Ovary (tissue), 9 donors: ENCODE data around the gene KCNMA1. TPM values are rescaled to one million over a fixed set of nuclear protein-coding genes. Genes with fewer than 3 reads are reported as not detected.

Experiments used
- DNase-seq, 5 donors: peaks; one replicate each; pipeline ENCODE4 v3.0.0-alpha.2; 2019 to 2020
- H3K27ac ChIP-seq, 2 donors: fragments of 200-600 bp; one replicate each; pipeline versions ENCODE4 v1.5.1 to v1.8.0; 2019 to 2022
- H3K27me3 ChIP-seq: fragments of 200-600 bp; one replicate; pipeline ENCODE4 v1.8.0; 2022
- H3K36me3 ChIP-seq: fragments of 200-600 bp; sonication (generic); one replicate; pipeline ENCODE4 v1.5.1; 2019
- H3K4me1 ChIP-seq: one replicate; pipeline ENCODE4 v1.8.1; 2013; ENCODE audit warnings: mild to moderate bottlenecking, moderate library complexity; ENCODE audit not compliant: insufficient read depth
- H3K4me3 ChIP-seq: fragments of 200-600 bp; sonication (generic); one replicate; pipeline ENCODE4 v1.5.1; 2017
- H3K9me3 ChIP-seq, 2 donors: fragments of 200-600 bp in 1 of 2; sonication (generic) in 1 of 2; one replicate each; pipeline versions ENCODE4 v1.5.1 to v1.8.1; 2013 to 2019; ENCODE audit warnings: mild to moderate bottlenecking in 1 of 2, moderate library complexity in 1 of 2
- EP300 ChIP-seq: sonication (generic); formaldehyde crosslinking; IDR thresholded peaks from one replicate; pipeline ENCODE4 v1.6.1; 2017; ENCODE audit warnings: antibody characterized with exemption
- POLR2A ChIP-seq: fragments of 450-650 bp; IDR thresholded peaks from one replicate; pipeline ENCODE4 v1.6.1; 2017; ENCODE audit warnings: antibody characterized with exemption, mild to moderate bottlenecking, moderate library complexity
- WGBS, 3 donors: extraction: QIAGEN DNeasy Blood & Tissue Kit in 1 of 3; methylation state at CpG; one replicate each; pipeline versions ENCODE4 v1.1.5 to v1.1.7; 2013 to 2017; 5-methylcytosine and 5-hydroxymethylcytosine counted together
- intact Hi-C, 4 donors: fragments of 100-400 bp; cut with DNase I; formaldehyde crosslinking; loops; one replicate each; pipeline versions ENCODE4 v1.11.0 to v1.15.1; 2022 to 2023
- polyA plus RNA-seq, 2 donors: library from polyadenylated mRNA; stranded (reverse); fragments of 200-250 nt in 1 of 2; fragments of 350-450 nt in 1 of 2; fragmentation: Illumina TruSeq in 1 of 2; extraction: RNeasy Lipid Tissue Mini Kit (QIAGEN cat#74804) in 1 of 2; gene quantifications; one replicate each; pipeline ENCODE4 v1.2.3, GENCODE V29; 2013 to 2014
- total RNA-seq, 7 donors: library from RNA; depleted of rRNA in 2 of 7; stranded (reverse); fragments of >200 nt in 2 of 7; fragmentation: NEBNext Ultra II Directional in 3 of 7; extraction: Animal tissue kit (Norgen Biotek cat#: 25700) in 3 of 7; gene quantifications; one replicate each; pipeline versions ENCODE4 v1.1.0 to v1.2.4, GENCODE V29; 2016 to 2023
- TF ChIP-seq, protein P1 (sequence below), 3 donors: fragments of 450-650 bp in 2 of 3; fragments of 200-600 bp in 1 of 3; IDR thresholded peaks; one replicate each; pipeline versions ENCODE4 v1.5.1 to v1.8.0; 2016 to 2022; ENCODE audit warnings: antibody characterized with exemption in 3 of 3, mild to moderate bottlenecking in 1 of 3
- donor health status: DM: no; HTN: no; CAD: no; lungs with moderate emphysema.
- donor health status: DM: no; HTN: no; CAD: no.
- donor health status: Bipolar disorder and iron deficiency.
- donor health status: DM: yes; HTN: yes; CAD: no.
- donor health status: DM: no; HTN: no; CAD: no.
- donor health status: DM: yes; HTN: yes; CAD: no.

Gene KCNMA1
- total and polyA plus RNA-seq, 9 donors: 7.0 to 83.8 (median 25.1) TPM

- no peak for DNase-seq
- no peaks in the 10 kb centered on the region for H3K36me3 ChIP-seq
- TF ChIP-seq, protein P1, sequence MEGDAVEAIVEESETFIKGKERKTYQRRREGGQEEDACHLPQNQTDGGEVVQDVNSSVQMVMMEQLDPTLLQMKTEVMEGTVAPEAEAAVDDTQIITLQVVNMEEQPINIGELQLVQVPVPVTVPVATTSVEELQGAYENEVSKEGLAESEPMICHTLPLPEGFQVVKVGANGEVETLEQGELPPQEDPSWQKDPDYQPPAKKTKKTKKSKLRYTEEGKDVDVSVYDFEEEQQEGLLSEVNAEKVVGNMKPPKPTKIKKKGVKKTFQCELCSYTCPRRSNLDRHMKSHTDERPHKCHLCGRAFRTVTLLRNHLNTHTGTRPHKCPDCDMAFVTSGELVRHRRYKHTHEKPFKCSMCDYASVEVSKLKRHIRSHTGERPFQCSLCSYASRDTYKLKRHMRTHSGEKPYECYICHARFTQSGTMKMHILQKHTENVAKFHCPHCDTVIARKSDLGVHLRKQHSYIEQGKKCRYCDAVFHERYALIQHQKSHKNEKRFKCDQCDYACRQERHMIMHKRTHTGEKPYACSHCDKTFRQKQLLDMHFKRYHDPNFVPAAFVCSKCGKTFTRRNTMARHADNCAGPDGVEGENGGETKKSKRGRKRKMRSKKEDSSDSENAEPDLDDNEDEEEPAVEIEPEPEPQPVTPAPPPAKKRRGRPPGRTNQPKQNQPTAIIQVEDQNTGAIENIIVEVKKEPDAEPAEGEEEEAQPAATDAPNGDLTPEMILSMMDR (IDR thresholded peaks at IDR 0.05): no peak
- no peak for TF ChIP-seq EP300
- no peak for TF ChIP-seq POLR2A
- WGBS, 3 donors: 88 to 97% (median 90%) methylated on average over 1 of the region's 1 CpG
- intact Hi-C loops: no loop called here
- no peaks in the 10 kb centered on the region for H3K27me3 ChIP-seq
- H3K27ac ChIP-seq: no peak overlapping the region
- no peak overlapping the region for H3K4me3 ChIP-seq
- H3K9me3 ChIP-seq: no peaks in the 10 kb centered on the region
- no peaks in the 10 kb centered on the region for H3K4me1 ChIP-seq
These were observed 88.9 kb downstream of the KCNMA1 start for GRCh38 chr10:77548671-77549070.

DNA sequence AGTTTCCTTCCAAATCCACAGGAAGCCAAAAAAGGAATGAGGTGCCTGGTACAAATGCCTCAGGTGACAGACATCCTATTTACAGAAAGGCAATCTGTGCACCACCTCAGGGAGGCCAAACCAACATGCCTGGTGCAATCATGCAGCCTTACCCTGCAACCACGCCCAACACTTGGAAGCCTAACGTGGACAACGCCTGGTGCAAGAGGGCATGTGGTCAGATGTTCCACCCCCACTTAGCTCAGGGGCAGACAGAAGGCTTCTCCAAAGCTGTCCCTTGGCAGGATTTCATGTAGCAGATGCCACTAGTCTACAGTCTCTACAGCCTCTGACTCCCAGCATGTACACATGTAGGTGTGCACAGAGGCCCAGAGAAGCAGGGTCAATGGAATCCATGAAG is 89.5 kb downstream of the KCNMA1 start:
- no peak overlapping the region for H3K27ac ChIP-seq
- no peak overlapping the region for H3K4me3 ChIP-seq
- H3K4me1 ChIP-seq: no peaks in the 10 kb centered on the region
- H3K27me3 ChIP-seq: no peaks in the 10 kb centered on the region
- intact Hi-C loops: no loop called here
- DNase-seq: no peak
- WGBS, 3 donors: 95 to 100% (median 96%) methylated on average over 3 of the region's 3 CpGs
- no peaks in the 10 kb centered on the region for H3K36me3 ChIP-seq
- TF ChIP-seq POLR2A: no peak
- no peak for TF ChIP-seq EP300
- TF ChIP-seq, protein P1 (IDR thresholded peaks at IDR 0.05): no peak
- no peaks in the 10 kb centered on the region for H3K9me3 ChIP-seq

DNA sequence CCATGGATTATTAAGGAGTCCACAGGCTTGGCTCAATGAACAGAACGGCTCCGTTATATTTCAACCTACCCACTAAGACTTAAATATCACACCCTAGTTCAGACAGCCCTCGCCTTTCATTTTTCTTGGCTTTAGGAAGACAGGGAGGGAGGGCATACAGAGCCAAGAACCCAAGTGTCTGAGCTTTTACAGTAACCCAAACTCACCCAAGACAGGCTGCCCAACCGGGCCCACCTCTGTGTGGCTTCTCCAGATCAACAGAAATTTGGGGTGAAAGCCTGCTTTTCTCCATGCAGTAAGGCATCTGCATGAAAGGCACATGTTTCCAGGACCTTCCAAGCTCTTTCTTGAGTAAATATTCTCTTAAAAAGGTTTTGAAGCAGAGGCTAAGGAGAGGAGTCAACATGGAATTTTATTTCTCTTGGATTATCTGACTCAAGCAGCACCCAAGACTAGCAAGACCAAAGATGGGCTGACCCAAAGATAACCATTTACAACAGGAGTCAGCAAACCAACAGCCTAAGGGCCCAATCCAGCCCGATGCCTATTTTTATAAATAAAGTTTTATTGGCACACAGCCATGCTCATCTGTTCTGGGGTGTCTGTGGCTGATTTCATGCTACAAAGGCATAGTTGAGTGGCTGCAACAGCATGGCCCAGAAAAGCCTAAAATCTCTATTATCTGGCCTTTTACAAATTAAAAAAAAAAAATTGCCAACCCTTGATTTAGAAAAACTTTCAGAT is 90.1 kb downstream of the KCNMA1 start:
- Histone ChIP-seq H3K4me3 (no peak overlapping the region), H3K9me3 (no peaks in the 10 kb centered on the region), H3K27me3 (no peaks in the 10 kb centered on the region), H3K4me1 (no peaks in the 10 kb centered on the region), H3K36me3 (no peaks in the 10 kb centered on the region), H3K27ac (no peak overlapping the region)
- WGBS, 3 donors: 89 to 93% (median 91%) methylated on average over 5 of the region's 5 CpGs
- no peak for DNase-seq
- TF ChIP-seq POLR2A: no peak
- TF ChIP-seq, protein P1 (IDR thresholded peaks at IDR 0.05): no peak
- TF ChIP-seq EP300: no peak
- intact Hi-C loops: no loop called here

GRCh38 chr10:77546042-77546441 is 91.6 kb downstream of the KCNMA1 start:
- no peak overlapping the region for H3K4me3 ChIP-seq
- intact Hi-C loops: no loop called here
- DNase-seq: no peak
- no peaks in the 10 kb centered on the region for H3K4me1 ChIP-seq
- WGBS, 3 donors: 63 to 80% (median 75%) methylated on average over 1 of the region's 1 CpG
- no peak overlapping the region for H3K27ac ChIP-seq
- H3K9me3 ChIP-seq: no peaks in the 10 kb centered on the region
- H3K36me3 ChIP-seq: no peaks in the 10 kb centered on the region
- TF ChIP-seq EP300: no peak
- no peak for TF ChIP-seq POLR2A
- TF ChIP-seq, protein P1 (IDR thresholded peaks at IDR 0.05): no peak
- H3K27me3 ChIP-seq: no peaks in the 10 kb centered on the region
